Measurements from ENCODE around the gene RAB6A.

DNA sequence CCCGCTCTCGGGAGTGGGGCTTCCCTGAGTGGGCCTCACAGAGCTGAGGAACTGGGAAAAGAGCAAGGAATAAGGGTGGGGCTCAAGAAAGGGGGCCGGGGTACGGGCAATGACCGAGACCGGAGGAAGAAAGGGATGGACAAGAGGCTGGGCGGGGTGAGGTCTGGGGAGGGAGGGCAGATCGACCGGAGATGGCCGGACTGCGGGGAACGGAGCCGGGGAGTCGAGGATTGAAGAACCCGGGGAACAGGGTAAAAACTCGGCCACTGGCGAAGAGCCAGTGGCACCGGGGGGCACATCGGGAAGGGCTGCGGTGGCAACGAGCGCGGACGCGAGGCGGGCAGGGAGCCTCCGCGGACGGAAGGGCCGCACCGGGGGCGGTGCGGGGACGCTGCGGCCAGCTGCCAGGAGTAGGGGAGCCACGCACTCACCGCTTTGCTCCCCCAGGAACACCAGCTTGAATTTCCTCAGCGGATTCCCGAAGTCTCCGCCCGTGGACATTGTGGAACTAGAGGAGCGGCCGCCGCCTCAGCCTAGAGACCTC lies 667 bp downstream of the RAB6A start:
- TF ChIP-seq POLR2A (IDR thresholded peaks at IDR 0.05; ENCODE audit: low read length) = no peak
- no peak for TF ChIP-seq GATA1 (IDR thresholded peaks at IDR 0.05; ENCODE audit: low read depth, low read length)
